ENCODE results near the gene ORC2.
A peak's percentile ranks its signal among the peaks of the same experiment; 100 is the strongest.
"Not testable (repeated sequence)": the region's sequence is repeated elsewhere in the genome, so short reads cannot be mapped to it uniquely, and the experiment has no call there.

Gene ORC2

DNA sequence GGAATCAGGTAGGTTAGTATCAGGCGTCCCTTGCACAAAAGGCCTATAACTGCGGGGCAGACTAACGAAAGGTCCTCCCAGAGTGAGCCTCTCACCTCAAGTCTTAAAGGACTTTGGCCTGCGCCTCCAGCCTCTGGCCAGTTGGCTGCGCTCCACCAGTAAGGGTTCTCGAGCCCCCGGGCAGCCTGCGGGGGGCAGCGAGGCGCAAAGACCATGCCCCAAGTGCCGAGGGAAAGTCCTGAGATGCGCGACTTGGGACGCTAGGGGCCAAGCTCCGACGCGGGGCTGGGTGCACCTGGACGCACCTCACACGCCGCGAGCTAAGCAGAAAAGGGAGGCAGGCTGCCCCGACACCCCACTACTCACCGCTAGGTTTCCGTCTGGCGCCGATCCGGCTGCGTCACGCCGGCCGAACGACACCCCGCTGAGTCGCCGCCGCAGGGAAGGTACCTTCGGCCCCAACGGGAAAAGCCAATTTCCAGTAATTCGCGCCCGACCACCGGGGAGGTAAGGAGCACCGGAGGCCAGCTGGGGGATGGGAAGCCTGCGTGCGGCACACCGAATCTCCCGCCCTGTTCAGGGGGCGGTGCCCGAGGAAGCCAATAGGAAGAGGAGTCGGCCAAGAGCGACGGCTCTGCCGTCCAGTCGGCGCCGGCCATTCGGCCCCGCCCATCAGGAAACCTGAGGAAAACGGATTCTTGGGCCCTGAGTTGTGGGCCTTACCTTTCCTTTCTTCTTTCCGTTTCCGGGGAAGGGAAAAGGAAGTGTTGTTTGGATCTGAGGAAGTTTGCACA is at the start of gene ORC2:
TSS of gene ORC2 (minus strand) at position 537 of the 794 bp plus-strand sequence. CDS start 5,537 bp downstream, outside the sequence.
- peak; percentile 88 for DNase-seq (ENCODE audit: low read depth)

- no peak for DNase-seq (ENCODE audit: low read depth)
These were observed 44.9 kb upstream of the ORC2 start for GRCh38 chr2:201008296-201008829.

GRCh38 chr2:201007584-201007998 is 44.1 kb upstream of the ORC2 start:
- DNase-seq (ENCODE audit: low read depth): no peak

DNA sequence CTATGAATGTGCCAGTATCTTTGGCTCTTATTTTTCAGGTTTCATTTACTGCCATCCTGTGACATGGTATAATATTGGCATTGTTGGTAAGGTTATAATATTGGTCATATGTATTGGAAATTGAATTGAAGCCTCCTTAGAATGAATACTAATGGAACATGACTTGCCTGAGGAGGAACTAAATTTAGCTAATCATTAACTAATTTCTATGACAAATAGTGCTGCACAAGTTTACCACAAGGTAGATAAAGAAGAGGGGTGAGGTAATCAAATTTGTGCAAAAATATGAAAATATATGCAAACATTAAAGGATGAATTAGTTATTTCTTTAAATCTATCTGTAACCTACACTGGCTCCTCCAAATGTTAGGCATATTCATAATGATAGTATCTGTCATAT is 43.2 kb upstream of the ORC2 start:
- DNase-seq (ENCODE audit: low read depth): no peak

- no peak for DNase-seq (ENCODE audit: low read depth)
These were observed 40.9 kb upstream of the ORC2 start for GRCh38 chr2:201004370-201004769.

DNA sequence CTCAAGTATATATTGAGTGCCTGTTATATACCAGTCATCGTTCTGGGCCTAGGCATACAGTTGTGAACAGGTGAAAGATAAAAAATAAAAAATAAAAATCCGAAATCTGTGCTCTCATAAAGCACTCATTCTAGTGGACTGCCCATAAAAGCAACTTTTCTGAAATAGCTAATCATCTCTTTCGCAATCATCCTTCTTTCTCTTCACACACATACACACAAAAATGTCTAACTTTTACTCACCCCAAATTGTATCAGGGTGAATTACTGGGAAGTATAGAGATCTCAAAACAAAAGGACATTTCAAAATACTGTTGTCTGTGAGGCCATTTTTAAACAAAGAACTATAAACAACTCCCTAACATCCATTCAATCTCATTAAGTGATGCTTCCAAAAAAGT is 29.6 kb upstream of the ORC2 start:
- DNase-seq (ENCODE audit: low read depth): no peak

DNA sequence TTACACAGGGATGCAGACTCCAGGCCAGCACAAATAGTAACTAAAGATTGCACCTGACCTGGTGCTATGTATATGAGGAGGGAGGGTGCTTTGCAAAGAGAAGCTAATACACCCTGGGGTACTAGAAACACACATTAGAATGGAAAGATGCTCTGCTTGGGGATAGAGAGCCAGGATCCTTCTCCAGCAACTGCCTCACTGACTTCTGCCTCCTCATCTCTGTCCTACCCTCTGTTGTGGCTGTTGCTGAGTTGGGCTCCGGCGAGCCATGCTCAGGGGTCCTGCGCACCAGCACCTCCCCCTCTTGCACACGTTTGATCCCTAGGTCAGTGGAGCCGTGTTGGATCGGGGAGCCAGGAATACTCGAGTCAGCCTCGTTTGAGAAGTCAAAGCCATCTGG is 23.7 kb upstream of the ORC2 start:
- no peak for DNase-seq (ENCODE audit: low read depth)

GRCh38 chr2:200985799-200986198 is 22.3 kb upstream of the ORC2 start:
- no peak for DNase-seq (ENCODE audit: low read depth)

- no peak for DNase-seq (ENCODE audit: low read depth)
These were observed 13.2 kb upstream of the ORC2 start for GRCh38 chr2:200976710-200977109.

GRCh38 chr2:200975672-200976071 is 12.2 kb upstream of the ORC2 start:
- DNase-seq (ENCODE audit: low read depth): no peak

GRCh38 chr2:200970057-200970456 is 6.6 kb upstream of the ORC2 start:
- not testable (repeated sequence) for DNase-seq (ENCODE audit: low read depth)

DNA sequence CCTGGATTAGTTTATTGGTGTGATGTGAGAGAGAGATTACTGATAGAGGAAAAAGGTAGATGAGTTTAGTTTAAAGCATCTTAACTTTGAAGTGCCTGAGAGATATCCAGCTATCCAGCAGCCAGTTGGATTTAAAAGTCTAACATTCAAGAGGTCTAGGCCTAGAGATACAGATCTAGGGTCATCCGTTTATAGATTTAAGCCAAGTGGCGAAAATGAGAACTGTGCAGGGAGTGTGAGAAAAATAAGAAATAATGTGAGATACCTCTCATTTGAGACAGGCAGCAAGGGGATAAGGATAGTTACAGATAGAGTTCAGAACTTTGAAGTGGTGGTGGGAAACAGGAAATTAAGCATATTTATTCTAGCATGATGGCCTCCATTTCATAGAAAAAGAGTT is 5.3 kb upstream of the ORC2 start:
- no peak for DNase-seq (ENCODE audit: low read depth)

DNA sequence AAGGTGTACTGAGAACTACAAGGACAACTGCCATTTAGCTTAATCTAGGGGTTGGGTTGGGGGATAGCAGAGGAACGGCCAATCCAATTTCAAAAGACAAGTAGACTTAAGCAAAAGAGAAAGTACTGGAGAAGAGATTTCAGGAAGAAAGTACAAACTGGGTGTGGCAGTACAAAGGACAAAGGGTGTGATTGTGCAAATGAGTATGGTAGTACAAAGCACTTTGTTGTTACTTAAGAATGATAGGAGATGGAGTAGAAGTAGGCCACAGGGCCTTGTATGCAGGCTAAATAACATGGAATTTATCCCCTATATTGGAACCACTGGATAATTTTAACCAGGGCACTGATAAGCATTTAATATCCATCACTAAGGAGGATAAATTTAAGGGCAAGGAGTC is 4.7 kb upstream of the ORC2 start:
- no peak for DNase-seq (ENCODE audit: low read depth)

DNA sequence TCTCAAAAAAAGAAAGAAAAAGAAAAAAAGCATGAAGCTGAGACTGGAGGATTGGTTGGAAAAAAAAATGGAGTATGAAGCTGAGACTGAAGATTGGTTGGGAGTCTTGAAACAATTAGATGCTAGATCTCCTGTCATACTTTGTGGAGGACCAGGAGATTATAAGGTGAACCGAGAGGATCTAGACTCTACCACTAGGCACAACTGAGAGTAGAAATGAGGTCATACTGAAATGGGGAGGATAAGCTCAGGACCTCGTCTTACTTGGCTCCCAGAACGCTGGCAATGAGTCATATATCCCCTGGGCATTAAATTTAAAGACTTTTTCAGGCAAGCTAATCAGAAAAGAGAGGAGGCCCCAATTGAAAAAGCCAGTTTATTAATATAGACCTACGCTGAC is 3.3 kb upstream of the ORC2 start:
- no peak for DNase-seq (ENCODE audit: low read depth)

DNA sequence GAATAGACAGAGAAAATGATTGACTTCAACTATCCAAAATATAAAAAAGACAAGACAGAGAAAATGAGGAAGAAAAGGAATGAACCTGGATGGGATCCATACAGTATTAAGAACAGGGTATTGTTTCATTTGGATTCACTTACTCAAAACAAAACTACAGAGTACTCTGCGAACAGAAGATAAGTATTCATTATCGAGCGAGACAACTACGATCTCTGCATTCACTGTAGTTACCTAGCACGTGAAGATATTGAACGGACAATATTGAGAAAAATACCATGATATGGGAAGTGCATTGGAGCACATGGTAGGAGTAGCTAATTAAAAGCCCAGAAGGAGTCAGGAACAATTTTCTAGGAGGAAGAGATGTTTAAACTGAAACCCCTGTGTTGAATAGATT is 1.0 kb upstream of the ORC2 start:
- no peak for DNase-seq (ENCODE audit: low read depth)

DNA sequence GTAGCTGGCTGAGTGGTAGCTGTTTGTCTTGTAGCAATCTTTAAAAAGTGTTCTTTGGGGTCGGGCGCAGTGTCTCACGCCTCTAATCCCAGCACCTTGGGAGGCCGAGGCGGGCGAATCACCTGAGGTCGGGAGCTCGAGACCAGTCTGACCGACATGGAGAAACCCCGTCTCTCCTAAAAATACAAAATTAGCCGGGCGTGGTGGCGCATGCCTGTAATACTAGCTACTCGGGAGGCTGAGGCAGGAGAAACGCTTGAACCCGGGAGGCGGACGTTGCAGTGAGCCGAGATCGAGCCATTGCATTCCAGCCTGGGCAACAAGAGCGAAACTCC is 425 bp upstream of the ORC2 start:
- DNase-seq (ENCODE audit: low read depth): not testable (repeated sequence)

- peak; percentile 2 for DNase-seq (ENCODE audit: low read depth)
These were observed 693 bp downstream of the ORC2 start for GRCh38 chr2:200962811-200963123.

- DNase-seq (ENCODE audit: low read depth): no peak
These were observed 1.8 kb downstream of the ORC2 start for GRCh38 chr2:200961674-200962073.

DNA sequence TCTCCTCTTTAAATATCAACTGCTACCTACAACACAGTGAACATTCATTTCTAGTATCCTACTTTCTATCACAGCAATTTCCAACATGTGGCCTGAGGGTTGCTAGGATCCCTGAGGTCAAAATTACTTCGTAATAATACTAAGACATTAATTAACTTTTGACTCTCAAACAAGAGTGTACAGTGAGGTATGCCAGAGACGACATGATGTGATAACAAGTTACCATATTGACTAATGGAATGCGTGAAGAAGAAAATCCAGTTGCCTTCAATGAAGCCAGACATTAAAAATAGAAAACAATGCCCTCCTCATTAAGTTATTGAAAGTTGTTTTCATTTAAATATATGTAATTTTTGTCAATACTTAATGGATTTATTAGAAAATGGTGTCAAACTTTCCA is 13.1 kb downstream of the ORC2 start:
- DNase-seq (ENCODE audit: low read depth): no peak

GRCh38 chr2:200945395-200945729 is 18.1 kb downstream of the ORC2 start:
- DNase-seq (ENCODE audit: low read depth): no peak

DNA sequence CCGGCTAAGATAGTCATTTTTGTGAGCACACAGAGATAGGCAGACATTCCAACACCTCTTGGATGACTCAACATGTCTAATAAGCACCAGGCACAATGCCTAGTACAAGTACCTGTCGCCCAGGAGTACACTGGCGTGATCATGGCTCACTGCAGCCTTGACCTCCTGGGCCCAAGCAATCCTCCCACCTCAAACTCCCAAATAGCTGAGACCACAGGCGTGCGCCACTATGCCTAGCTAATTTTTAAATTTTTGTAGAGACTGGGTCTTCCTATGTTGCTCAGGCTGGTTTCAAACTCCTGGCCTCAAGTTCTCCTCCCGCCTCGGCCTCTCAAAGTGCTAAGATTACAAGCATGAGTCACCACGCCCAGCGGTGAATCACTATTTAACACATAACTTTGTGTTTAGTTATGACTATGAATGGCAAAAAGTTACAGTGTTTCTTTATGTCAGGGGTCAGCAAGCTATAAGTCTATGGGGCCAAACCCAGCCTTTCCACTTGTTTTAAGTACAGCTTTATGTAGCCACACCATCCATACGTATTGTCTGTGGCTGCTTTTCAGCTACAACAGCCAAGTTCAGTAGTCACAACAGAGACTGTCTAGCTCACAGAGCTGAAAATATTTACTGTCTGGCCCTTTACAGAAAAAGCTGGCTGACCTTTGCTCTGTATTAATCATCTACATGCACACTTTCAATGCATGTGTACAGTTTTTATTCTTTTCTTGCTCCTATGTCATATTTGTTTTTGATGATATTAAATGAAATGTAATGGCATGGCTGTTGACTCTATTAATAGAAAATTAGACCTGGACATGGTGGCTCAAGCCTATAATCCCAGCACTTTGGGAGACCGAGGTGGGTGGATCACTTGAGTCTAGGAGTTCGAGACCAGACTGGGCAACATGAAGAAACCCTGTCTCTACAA is 18.7 kb downstream of the ORC2 start:
- DNase-seq (ENCODE audit: low read depth): peak; percentile 3

DNA sequence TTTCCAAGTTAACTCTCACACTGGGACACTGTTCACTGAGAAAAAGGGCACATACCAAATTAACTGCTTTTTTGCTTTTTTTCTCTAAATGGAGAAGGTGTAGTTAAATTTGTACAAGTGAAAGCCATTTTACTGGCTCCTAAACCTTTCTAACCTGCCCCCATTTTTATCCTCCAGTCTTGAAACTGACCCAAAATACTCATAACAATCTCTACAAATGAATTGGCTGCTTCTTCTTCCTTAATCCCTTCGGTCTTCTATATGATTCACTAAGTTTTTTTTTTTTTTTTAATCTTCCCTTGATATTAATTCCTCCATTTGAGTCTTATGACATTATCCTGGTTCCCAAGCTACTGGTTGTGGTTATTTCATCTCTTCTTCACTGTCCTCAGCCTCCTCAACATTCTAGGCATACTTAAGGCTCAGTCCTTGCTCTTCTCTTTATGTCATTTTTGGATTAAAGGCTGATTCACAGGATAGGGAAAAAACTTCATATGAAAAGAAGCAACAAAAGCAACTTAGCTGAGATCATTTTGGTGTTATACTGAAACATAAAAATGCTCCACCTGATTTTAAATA is 19.8 kb downstream of the ORC2 start:
- DNase-seq (ENCODE audit: low read depth): no peak

DNA sequence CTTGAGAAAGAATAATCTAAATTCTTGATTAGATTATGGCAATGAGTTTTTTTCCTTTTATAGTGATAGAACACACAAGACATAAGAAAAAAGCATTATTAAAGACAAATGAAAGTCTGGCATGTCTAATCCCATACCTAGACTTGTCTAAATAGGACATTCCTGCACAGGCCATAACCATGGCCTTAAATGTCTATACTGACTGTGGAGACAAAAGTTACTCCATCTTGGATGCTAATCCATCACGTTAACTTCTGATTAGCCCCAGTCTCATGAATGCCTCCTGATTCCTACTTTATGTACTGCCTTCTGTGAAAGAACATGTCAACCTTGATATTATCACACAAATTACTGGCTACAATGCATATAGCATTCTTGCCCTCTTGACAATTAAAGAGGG is 23.6 kb downstream of the ORC2 start:
- DNase-seq (ENCODE audit: low read depth): no peak
